Amygdala (tissue), 56 donors: ENCODE data around the gene TLN1.
A peak's percentile ranks its signal among the peaks of the same experiment; 100 is the strongest.

Experiments
- DNase-seq, 56 donors: peaks; one replicate each; lab custom pipeline; 2025; lab: John Stamatoyannopoulos, UW

Gene TLN1

DNA sequence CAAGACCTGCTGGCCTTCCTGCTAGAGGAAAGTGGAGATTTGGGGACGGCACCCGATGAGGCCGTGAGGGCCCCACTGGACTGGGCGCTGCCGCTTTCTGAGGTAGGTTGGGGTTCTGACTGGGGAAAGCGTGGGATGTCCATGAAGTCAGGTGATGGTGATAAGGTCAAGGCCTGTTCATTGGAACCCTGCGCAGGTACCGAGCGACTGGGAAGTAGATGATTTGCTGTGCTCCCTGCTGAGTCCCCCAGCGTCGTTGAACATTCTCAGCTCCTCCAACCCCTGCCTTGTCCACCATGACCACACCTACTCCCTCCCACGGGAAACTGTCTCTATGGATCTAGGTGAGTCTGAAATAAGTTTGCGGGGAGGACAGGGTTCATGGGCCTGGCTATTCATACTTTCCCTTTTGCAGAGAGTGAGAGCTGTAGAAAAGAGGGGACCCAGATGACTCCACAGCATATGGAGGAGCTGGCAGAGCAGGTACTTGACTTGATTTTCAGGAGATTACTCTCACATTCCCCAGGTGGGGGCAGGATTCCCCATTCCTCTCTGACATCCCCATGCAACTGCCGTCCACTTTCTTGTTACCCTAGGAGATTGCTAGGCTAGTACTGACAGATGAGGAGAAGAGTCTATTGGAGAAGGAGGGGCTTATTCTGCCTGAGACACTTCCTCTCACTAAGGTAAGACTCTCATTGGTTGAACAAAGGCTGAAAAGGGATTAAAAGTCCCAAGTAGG lies 976 bp upstream of the TLN1 start:
- DNase-seq, result peak in 6 of 56 donors; percentile 10 to 59 (median 50)

DNA sequence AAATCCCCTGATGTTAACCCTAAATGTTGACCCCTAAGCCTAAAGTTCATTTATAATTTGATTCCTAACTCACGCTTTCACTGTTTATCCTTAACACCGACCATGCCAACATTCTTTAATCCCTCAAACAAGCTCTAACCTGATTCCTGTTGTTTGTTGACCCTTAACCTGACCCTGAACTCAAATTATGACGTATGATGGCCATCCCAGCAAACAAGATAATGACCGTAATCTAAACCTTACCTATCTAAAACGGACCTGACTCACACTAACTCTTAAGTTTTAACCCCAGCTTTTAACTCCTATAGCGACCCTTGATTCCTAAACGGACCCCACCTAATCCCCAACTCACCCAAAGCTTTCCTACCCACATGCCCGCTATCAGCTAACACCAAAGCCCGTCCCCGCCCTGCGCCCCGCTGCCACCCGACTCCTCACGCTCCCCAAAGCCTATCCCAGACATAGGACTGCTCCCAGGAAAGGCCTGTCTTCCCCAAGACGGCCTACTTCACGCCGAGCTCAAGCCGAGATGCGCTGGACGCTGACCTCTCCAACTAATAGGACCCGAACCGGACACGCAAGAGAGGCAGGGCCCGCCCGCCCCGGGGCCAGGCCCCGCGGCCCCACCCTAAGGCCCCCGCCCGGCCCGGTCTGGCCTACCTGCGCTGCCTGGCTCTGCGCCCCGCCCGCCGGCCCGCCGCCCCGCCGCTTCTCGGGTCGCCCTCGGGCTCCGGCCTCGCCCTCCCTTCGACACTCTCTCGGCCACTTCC lies 395 bp downstream of the TLN1 start:
- peak in 2 of 56 donors; percentile 60 to 68 for DNase-seq

DNA sequence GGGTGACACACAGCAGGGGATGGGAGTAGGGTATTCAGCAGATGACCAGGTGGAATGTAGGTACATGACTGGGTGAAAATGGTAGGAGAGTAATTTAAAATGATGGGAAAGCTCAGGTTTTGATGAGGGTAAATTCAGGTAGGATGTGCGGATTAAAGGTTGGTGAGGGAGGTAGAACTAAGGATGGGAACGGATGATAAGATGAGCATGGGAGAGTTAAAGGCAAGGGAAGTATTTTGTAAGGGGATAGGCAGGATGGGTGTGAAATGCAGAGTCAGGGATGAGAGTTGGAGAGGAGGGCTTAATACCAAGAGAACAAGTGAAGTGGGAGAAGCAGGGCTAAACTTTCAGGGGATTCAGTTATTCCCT lies 1.5 kb downstream of the TLN1 start:
- no peak for DNase-seq

DNA sequence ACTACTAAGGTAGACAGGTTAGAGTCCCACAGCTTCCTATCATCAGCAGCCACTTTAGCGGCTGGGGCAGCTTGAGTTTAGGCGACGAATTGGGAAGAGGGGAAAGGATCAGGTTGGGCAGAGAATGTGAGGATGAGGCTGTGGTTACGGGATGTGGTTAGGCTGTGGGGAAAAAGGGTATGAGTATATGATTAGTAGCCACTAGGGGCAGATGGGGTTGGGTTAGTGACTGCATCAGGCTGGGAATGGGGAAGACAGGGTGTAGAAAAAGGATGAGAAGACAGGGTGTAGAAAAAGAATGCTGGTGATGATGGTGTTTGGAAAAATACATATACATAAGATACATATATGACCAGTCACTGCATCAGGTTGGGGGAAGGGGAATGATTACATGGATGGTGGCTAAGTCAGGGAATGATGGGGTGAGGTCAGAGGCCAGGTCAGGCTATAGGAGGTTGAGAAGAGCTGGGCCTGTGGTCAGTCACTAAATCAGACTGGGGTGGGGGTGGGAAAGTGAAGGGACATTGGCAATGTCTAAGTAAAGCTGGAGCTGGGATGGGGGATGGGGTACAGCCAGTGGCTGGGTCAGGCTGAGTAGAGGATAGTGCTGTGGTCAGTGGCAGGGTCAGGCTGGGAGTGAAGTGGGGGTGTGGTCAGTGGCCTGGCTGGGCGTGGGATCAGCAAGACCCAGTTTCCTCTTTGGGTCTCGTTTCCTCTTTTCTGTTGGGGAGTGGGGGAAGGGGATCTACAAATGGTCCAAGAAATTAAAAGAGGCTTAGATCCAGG lies 2.1 kb downstream of the TLN1 start:
- peak in 25 of 56 donors; percentile 6 to 42 (median 19) for DNase-seq

DNA sequence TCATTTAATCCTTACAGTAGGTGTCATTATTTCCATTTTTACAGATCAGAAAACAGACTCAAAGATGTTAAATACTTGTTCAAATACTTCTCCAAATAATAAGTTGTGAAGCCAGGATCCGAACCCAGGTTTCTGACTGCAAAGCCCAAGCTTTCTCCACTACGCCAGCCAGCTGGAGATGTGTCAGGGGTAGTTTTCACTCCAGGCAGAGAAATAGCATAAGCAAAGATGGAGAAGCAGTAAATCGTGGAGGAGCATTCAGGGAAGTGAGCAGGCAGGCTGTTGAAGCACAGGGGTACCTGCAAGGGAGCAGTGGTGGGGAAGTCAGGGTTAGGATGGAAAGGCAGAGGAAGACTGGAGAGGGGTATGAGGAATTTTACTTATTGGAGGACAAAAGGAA lies 2.9 kb downstream of the TLN1 start:
- peak in 2 of 56 donors; percentile 7 to 13 for DNase-seq

DNA sequence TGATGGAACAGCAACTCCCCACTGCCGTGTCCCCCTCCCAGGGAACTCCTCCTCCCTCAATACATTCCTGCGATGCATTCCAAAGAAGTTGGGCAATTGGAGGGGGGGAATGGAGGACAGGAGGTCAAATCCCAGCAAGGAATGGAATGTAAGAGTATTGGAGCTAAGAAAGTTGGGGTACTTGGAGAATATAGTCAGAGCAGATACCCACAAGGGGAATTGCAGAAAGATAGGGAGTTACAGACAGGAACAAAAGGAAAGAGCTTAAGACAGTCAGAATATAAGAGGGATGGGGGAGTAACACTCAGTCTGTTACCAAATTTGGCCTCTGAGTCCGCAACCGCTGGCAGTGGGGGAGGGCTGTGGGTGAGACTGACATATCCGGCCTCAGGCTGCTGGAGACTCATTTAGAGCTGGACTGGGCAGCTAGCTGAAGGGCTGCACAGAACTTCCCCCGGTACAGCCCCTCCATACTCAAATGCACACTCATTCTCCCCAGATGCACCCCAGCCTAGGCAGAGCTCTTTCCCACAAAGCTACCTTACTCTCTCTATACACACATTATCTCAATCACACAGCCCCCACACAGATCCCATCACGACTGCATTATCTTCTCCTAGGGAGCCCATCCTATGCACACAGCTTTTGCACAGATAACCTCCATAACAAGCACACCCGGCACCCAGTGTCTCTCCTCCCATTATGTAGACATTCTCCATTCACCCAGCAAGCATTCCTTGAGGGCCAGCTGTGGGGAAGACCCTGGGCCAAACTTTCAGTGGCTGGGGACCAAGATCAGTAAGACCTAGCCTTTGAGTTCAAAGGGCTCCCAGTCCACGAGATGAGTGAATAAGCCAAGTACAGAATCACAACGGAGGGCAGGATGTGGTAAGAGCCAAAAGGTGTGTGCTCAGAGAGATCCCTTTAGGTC lies 3.7 kb downstream of the TLN1 start:
- DNase-seq, result peak in 24 of 56 donors; percentile 6 to 51 (median 18)

DNA sequence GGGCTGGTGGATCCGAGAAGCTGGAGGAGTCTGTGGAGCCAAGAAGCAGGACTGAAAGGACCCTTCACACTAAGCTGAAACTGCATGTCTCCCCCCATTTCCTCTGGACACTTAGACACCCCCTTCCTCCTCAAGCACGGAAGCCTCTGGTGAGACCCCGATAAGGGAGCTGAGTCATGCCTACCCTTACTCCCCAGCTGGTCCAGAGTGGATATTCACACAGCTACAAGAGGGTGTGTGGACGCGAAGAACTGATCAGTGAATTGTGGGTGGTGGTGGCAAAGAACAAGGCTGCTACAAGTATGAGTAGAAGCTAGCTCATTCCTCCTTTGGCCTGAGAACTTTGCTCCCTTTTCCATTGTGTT lies 4.3 kb downstream of the TLN1 start:
- no peak for DNase-seq

DNA sequence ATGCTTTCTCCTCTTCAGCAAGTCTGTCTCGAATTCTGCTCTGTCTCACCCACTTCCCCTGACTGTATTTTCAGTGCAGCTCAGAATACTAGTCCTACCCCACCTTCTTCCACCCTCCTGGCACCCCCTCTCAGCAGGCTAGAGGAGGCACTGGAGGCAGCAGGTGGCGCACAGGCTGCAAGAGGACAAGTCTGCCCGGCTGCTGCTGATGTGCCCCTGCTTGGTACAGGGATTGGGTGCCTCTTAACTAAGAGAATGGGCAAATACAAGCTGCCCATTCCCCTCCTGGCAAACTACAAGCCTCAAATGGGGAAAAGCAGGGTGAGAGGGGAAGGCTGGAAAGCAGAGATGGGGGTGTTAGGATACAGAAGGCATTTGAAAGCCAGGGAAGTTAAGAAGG lies 5.1 kb downstream of the TLN1 start:
- DNase-seq, result peak in 24 of 56 donors; percentile 8 to 65 (median 28)

DNA sequence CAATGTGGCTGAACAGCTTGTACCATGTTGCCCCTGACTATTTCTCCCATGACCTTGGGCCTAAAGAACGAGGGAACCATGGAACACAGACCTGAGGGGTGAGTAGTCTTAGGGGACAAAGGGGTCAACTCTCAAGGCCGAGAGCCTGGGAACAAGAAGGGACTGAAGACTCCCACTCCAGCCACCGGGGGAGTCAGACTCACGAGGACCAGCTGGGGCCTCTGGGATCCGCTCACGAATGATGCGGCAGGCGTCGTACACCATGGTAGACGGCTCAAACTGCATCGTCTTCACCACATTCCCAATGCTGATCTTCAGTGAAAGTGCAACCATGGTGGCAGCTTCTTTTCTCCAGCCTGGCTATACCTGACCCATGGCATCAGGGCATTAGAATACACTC lies 6.6 kb downstream of the TLN1 start:
- DNase-seq, result no peak

DNA sequence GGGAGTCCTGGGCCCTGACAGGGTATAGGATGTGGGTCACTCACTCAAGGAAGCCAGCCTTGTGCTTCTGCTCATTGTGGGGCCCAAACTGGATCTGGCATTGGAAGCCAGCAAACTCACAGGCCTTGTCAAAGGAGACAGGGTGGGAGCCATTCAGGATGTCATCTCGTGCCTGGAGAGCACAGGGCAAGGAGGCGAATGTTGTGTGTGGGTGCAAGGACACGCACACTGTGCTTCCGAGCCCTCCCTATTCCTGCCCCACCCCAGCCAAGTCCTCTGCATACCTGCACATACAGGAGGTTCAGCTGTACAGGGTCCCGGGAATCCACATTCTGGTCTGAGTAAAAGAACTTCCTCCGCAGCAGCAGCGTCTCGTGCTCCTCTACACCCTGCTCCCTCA lies 8.1 kb downstream of the TLN1 start:
- DNase-seq, result no peak

DNA sequence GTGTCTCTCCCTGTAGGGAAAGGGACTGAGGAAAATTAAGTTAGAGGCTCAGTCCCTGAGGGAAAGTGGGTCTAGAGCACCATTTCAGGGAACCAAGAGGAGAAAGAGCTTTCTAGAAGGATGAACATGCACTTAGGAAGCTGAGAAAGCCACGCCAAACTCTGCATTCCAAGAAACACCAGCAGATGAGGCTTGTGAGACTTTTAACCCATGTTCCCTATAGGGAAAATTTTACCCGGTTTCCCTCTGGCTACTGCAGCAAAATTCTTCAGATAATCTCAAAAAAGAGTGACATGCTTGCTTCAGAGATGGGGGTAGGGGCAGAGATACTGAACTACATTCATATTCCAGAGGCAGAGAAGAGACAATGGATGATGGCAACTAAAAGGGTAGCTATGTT lies 8.6 kb downstream of the TLN1 start:
- no peak for DNase-seq

DNA sequence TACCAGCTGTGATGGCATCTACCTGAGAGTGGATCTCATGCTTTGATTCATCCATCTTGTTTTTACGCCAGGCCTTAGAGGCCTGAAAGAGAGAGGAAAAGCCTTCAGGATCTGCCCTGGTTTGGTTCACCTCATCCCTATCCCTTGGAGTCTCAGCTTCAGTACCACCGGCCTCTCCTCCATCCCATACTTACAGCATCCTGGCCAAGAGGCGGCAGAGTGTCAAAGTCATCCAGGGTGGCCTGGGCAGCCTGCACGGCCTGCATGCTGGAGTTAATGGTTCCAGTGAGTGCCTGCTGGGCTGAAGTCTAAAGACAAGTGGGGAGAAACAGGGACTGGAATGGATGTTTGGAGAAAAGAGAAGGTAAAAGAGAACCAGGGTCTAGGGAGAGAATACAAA lies 12.4 kb downstream of the TLN1 start:
- no peak for DNase-seq

DNA sequence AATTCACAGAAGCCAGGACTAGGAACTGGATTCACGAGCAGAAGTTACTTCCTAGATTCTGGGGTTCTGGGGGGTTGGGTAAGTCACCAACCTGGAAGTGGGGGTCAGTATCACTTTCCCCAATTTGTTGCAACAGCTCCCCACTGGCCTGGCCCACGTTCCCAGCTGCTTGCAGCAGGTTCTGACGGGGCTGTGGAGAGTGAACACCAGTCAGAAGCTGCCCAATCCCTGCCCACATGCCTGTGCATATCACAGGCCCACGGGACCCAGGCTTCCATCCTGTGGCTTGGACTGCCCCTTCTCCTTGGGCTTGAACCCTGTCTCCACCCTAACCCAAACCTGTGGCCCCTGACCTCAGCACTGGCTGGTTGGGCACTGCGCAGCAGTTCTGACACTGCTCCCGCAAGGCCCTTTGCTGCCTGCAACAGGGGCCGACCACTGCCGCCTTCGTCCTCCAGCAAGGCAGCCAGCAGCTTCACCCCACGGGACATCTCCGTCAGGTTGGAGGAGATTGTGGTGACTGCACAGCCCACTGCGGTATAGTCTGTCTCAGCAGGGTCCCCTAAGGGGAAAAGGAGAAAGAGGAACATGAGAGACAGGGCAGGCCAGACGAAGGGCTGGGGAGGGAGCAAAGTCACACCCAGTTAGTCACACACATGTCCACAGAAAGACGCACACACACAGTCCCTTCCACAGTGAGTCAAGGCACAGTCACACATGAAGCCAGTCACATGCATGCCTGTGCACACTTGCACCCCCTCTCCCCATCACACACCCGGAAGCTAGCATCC lies 13.1 kb downstream of the TLN1 start:
- no peak for DNase-seq

DNA sequence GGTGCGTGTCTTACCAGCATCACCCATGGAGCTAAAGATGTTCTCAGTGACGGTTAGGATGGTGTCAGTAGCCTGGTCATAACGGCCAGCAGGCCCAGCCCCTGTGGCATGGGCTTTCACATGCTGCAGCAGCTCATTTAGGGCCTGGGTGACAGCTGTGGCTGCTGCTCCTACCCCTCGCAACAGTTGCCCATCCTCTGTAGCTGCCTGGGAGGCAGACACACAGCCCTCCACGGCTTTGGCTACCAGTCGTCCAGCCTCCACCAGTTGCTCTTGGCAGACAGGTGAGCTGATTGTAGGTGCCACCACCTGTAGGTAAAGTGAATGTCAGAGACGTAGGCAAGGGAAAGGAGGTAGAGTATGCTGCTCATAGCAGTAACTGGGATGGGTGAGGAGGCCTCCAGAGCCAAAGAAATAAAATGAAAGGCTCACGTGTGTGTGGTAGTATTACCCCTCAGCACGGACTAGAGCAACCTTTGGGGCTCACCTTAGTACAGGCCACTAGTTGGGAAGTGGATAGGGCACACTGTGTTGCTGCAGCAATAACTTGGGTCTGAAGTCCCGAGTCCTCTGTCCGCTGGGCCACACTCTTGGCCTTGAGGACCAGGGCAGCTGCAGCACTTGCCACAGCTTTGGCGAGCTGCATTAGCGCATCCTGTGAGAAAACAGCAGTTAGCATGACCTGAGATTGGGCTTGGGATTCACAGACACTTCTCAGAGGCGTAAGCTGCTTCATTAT lies 14.7 kb downstream of the TLN1 start:
- no peak for DNase-seq

DNA sequence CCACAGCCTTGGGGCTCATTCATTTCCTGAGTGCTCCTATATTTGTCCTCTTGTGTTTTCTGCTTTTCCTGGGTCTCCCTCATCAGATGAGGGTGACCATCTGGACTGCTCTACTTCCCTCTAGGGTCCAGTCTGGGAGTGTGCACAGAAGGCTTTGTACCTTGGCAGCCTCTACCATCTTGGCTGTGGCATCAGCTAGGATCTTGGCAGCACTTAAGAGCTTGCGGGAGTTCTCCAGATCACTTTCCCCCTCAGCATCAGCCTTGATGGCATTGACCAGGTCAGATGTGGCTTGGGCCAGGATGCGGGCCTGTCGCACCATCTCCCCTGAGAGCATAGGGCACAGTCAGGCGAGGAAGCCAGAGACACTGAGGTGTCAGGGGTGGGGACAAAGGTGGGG lies 15.8 kb downstream of the TLN1 start:
- DNase-seq, result peak in 2 of 56 donors; percentile 13 to 14

DNA sequence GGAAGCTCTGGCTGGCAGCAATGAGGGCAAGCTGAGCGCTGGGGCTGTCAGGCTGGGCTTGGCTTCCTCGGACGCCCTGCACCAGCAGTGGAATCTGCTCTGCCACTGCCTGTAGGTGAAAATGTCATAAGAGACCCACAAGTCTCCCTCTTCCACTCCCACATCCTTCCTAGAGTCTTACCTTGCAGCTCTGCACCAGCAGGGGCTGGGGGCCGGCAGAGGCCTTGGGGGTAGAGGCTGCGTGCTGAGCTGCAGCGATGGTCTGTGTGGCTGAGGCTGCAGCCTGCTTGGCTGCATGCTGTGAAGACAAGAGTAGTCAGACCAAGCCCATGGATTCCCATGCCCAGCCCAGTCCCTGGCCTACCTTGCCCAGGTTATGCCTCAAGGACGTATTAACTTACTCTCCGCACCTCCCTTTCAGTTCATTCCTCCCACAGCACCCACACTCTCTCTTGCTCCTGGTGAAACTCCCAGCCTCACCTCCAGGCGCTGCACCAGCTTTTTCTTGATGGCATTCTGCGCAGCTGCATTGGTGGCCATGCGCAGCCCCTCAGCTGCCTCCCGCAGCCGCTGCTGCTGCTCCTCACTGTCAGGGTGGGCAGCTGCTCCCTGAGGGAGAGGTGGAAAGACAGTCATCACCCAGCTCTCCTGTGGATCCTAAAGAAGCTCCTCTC lies 17.3 kb downstream of the TLN1 start:
- DNase-seq, result no peak

DNA sequence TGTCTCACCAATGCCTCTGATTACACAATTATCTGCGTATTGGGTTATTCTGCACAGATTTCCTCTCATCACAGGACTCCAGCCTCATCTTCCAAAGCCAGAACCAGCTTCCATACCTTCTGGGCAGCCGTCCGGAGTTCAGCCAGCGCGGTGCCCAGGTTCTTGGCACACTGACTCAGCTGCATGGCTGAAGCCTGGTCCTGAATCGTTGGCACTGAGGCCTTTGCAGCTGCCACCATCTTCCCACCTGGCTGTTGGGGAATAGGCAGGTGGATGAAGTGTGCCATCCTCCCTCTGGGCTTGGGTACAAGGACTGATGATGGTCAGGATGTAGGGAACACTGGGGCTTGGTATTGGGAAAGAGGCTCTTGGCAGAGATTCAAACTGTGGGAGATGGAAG lies 17.9 kb downstream of the TLN1 start:
- DNase-seq, result no peak

DNA sequence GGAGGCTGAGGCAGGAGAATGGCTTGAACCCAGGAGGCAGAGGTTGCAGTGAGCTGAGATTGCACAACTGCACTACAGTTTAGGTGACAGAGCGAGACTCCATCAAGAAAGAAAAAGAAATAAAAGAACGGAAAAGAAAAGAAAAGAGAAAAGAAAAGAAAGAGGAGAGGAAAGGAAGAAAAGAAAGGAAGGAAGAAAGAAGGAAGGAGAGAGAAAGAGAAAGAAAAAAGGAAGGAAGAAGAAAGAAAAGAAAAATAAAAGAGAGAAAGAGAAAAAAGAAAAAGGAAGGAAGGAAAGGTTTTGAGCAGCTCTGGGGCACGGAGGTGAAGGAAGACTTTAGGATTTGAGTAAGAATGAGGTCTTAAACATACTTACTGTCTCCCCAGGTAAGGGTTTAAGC lies 18.4 kb downstream of the TLN1 start:
- DNase-seq, result no peak
